Endothelial cell of umbilical vein (primary cell): ENCODE results near the gene ZNF507. TPM values are rescaled to one million over a fixed set of nuclear protein-coding genes. Genes with fewer than 3 reads are reported as not detected.

Experiments
- BruUV-seq: library from RNA; stranded (reverse); fragments of 400-500 nt; replicated peaks from 2 replicates; lab custom pipeline; 2021; lab: Mats Ljungman, UMichigan
- CTCF ChIA-PET: fragments of 300-600, 350-600 bp; sonication (Branson Sonifier 250); formaldehyde crosslinking; loops from one replicate; lab custom pipeline; 2021; ENCODE audit warnings: antibody characterized with exemption, inconsistent platforms; lab: Charles Lee
- POLR2A ChIA-PET: fragments of 300-600, 350-600 bp; sonication (Branson Sonifier 250); formaldehyde crosslinking; loops from one replicate; lab custom pipeline; 2021; ENCODE audit warnings: antibody characterized with exemption, inconsistent platforms; lab: Charles Lee
- DNase-seq: peaks from one replicate; pipeline ENCODE4 v3.0.0-alpha.2; 2011; ENCODE audit warnings: low read depth, low spot score
- FAIRE-seq: peaks from 2 replicates; lab custom pipeline; 2011; peaks lifted over from hg19 to GRCh38; lab: Jason Lieb, UNC
- H2AFZ ChIP-seq: 2 replicates; pipeline ENCODE4 v1.6.0; 2012; ENCODE audit warnings: low read depth, low read length, control low read depth, inconsistent platforms
- H3K27ac ChIP-seq: 2 replicates; pipeline ENCODE4 v1.5.1; 2011; ENCODE audit warnings: low read depth, mild to moderate bottlenecking, control low read depth, low read length, moderate library complexity; ENCODE audit not compliant: insufficient read depth
- H3K27me3 ChIP-seq, 2 experiments: 2 replicates each; pipeline versions ENCODE4 v1.6.0 to v1.6.1; 2011; ENCODE audit warnings: low read length in 2 of 2, mixed read lengths in 1 of 2; ENCODE audit not compliant: control insufficient read depth in 2 of 2, insufficient read depth in 2 of 2
- H3K36me3 ChIP-seq, 2 experiments: 2 replicates in 1 of 2; 3 replicates in 1 of 2; pipeline ENCODE4 v1.5.1; 2011; ENCODE audit warnings: low read length in 2 of 2, mild to moderate bottlenecking in 1 of 2, moderate library complexity in 1 of 2; ENCODE audit not compliant: control insufficient read depth in 2 of 2, insufficient read depth in 2 of 2; ENCODE audit errors: extremely low read depth in 1 of 2
- H3K4me1 ChIP-seq: 3 replicates; pipeline ENCODE4 v1.5.1; 2011; ENCODE audit warnings: mild to moderate bottlenecking, low read length; ENCODE audit not compliant: control insufficient read depth, insufficient read depth; ENCODE audit errors: extremely low read depth
- H3K4me2 ChIP-seq: 2 replicates; pipeline ENCODE4 v1.6.1; 2011; ENCODE audit warnings: low read length, control low read depth, mixed read lengths; ENCODE audit not compliant: insufficient read depth
- H3K4me3 ChIP-seq, 3 experiments: fragments of 200-600 bp in 1 of 3; sonication (generic), shearing (Covaris generic) in 1 of 3; replicated peaks in 1 of 3; 2 replicates each; pipeline ENCODE4 v1.5.1; 2011 to 2016; ENCODE audit warnings: control low read depth in 3 of 3, low read length in 3 of 3, mild to moderate bottlenecking in 2 of 3, inconsistent platforms in 1 of 3, low read depth in 1 of 3, moderate library complexity in 1 of 3; ENCODE audit not compliant: insufficient read depth in 1 of 3
- H3K79me2 ChIP-seq: 2 replicates; pipeline ENCODE4 v1.6.0; 2012; ENCODE audit warnings: low read length, inconsistent platforms; ENCODE audit not compliant: control insufficient read depth, insufficient read depth
- H3K9ac ChIP-seq: replicated peaks from 2 replicates; pipeline ENCODE3; 2011; ENCODE audit warnings: low read length, control low read depth; ENCODE audit not compliant: insufficient read depth; ENCODE audit errors: extremely low read depth
- H3K9me1 ChIP-seq: replicated peaks from 3 replicates; pipeline ENCODE4 v1.6.0; 2011; ENCODE audit warnings: mild to moderate bottlenecking, low read length; ENCODE audit not compliant: control insufficient read depth, insufficient read depth; ENCODE audit errors: extremely low read depth
- H3K9me3 ChIP-seq: replicated peaks from 2 replicates; pipeline ENCODE4 v1.5.1; 2012; ENCODE audit warnings: low read length, inconsistent platforms; ENCODE audit not compliant: control insufficient read depth, insufficient read depth
- H4K20me1 ChIP-seq: replicated peaks from 2 replicates; pipeline ENCODE3; 2011; ENCODE audit warnings: mild to moderate bottlenecking, low read length; ENCODE audit not compliant: control insufficient read depth, insufficient read depth; ENCODE audit errors: extremely low read depth
- EZH2 ChIP-seq: IDR thresholded peaks from 2 replicates; pipeline ENCODE4 v1.6.1; 2012; ENCODE audit warnings: borderline replicate concordance, low read depth, mild to moderate bottlenecking, moderate library complexity, low read length, inconsistent platforms; ENCODE audit not compliant: severe bottlenecking
- FOS ChIP-seq: IDR thresholded peaks from 2 replicates; pipeline ENCODE4 v1.6.1; 2011; ENCODE audit warnings: mild to moderate bottlenecking, low read length, moderate library complexity, borderline replicate concordance; ENCODE audit not compliant: insufficient read depth
- GATA2 ChIP-seq: IDR thresholded peaks from 2 replicates; pipeline ENCODE4 v1.7.0; 2011; ENCODE audit warnings: low read depth, mild to moderate bottlenecking, moderate library complexity, mixed read lengths, low read length; ENCODE audit not compliant: insufficient read length, insufficient read depth
- JUN ChIP-seq: IDR thresholded peaks from 2 replicates; pipeline ENCODE4 v1.6.1; 2011; ENCODE audit warnings: borderline replicate concordance, low read depth; ENCODE audit not compliant: insufficient read length, insufficient read depth
- MYC ChIP-seq: IDR thresholded peaks from one replicate; pipeline ENCODE4 v1.6.1; 2011; ENCODE audit warnings: mild to moderate bottlenecking, low read depth, low read length
- POLR2A ChIP-seq: IDR thresholded peaks from 2 replicates; pipeline ENCODE4 v1.6.1; 2012; ENCODE audit warnings: low read depth, mild to moderate bottlenecking, control low read depth, low read length
- POLR2AphosphoS5 ChIP-seq: IDR thresholded peaks from 2 replicates; pipeline ENCODE4 v1.6.1; 2012; ENCODE audit warnings: low read depth, mild to moderate bottlenecking, control low read depth, low read length, moderate library complexity; ENCODE audit not compliant: insufficient read depth
- dilution Hi-C: fragments of 300-500 bp; cut with MboI; formaldehyde crosslinking; loops from one replicate; pipeline ENCODE4 v1.15.0; 2019; ENCODE audit warnings: low sequenced_read_pairs; ENCODE audit not compliant: extremely low pct_ligation_motif_present
- intact Hi-C: fragments of 100-400 bp; cut with micrococcal nuclease; formaldehyde crosslinking; loops from one replicate; pipeline ENCODE4 v1.10.0; 2022
- polyA plus RNA-seq, 4 experiments: library from polyadenylated mRNA; depleted of rRNA in 3 of 4; stranded (reverse) in 3 of 4; unstranded in 1 of 4; fragments of >200 nt; gene quantifications; 2 replicates each; pipeline versions ENCODE4 v1.2.1 to v1.2.3, GENCODE V29; 2011 to 2012; ENCODE audit warnings: missing spikeins in 1 of 4
- total RNA-seq: library from RNA; stranded (reverse); gene quantifications from 2 replicates; pipeline ENCODE4 v1.2.3, GENCODE V29; 2021
- TF ChIP-seq, protein P1 (sequence below): IDR thresholded peaks from 2 replicates; pipeline ENCODE4 v1.6.1; 2011; ENCODE audit not compliant: insufficient read depth, insufficient read length
- TF ChIP-seq, protein P2 (sequence below), 2 donors: IDR thresholded peaks; 1 replicate in 1 of 2; 2 replicates in 1 of 2; pipeline ENCODE4 v1.5.1; 2011; ENCODE audit warnings: low read length in 2 of 2, mild to moderate bottlenecking in 2 of 2, moderate library complexity in 2 of 2, control low read depth in 1 of 2, inconsistent platforms in 1 of 2, low read depth in 1 of 2; ENCODE audit not compliant: insufficient read depth in 1 of 2; ENCODE audit errors: extremely low read depth in 1 of 2

ZNF507 gene
- total and polyA plus RNA-seq, 2 donors (not counting 3 experiments of a cell fraction or from before 2014, with no cell fraction given): 6.8 to 23.0 TPM

- Histone ChIP-seq H2AFZ (no peak overlapping the region), H3K36me3 (no peaks in the 10 kb centered on the region), H3K9me1 (no peaks in the 10 kb centered on the region), H3K27ac (no peak overlapping the region), H3K4me3 (no peak overlapping the region), H4K20me1 (no peaks in the 10 kb centered on the region), H3K9me3 (no peaks in the 10 kb centered on the region), H3K79me2 (no peaks in the 10 kb centered on the region), H3K27me3 (no peaks in the 10 kb centered on the region), H3K9ac (no peak overlapping the region), H3K4me2 (no peak overlapping the region), H3K4me1 (no peaks in the 10 kb centered on the region)
- ChIA-PET POLR2A (no interaction called here), CTCF (no interaction called here)
- intact Hi-C loops: no loop called here
- dilution Hi-C loops: no loop called here
- no TSS peak for BruUV-seq
- TF ChIP-seq MYC (no peak), POLR2A (no peak), FOS (no peak), GATA2 (no peak), EZH2 (no peak), JUN (no peak), POLR2AphosphoS5 (no peak)
- TF ChIP-seq, protein P1, sequence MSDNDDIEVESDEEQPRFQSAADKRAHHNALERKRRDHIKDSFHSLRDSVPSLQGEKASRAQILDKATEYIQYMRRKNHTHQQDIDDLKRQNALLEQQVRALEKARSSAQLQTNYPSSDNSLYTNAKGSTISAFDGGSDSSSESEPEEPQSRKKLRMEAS: no peak
- TF ChIP-seq, protein P2, sequence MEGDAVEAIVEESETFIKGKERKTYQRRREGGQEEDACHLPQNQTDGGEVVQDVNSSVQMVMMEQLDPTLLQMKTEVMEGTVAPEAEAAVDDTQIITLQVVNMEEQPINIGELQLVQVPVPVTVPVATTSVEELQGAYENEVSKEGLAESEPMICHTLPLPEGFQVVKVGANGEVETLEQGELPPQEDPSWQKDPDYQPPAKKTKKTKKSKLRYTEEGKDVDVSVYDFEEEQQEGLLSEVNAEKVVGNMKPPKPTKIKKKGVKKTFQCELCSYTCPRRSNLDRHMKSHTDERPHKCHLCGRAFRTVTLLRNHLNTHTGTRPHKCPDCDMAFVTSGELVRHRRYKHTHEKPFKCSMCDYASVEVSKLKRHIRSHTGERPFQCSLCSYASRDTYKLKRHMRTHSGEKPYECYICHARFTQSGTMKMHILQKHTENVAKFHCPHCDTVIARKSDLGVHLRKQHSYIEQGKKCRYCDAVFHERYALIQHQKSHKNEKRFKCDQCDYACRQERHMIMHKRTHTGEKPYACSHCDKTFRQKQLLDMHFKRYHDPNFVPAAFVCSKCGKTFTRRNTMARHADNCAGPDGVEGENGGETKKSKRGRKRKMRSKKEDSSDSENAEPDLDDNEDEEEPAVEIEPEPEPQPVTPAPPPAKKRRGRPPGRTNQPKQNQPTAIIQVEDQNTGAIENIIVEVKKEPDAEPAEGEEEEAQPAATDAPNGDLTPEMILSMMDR (IDR thresholded peaks at IDR 0.05; ENCODE audit: extremely low read depth in 1 of 2, insufficient read depth in 1 of 2, low read depth in 1 of 2, low read length in 2 of 2): no peak
- FAIRE-seq: no peak
- no peak for DNase-seq
These were observed 34.0 kb upstream of the ZNF507 start for GRCh38 chr19:32311371-32311770.
